ENCODE measurements around the gene ARPC5L.

The ARPC5L gene

DNA sequence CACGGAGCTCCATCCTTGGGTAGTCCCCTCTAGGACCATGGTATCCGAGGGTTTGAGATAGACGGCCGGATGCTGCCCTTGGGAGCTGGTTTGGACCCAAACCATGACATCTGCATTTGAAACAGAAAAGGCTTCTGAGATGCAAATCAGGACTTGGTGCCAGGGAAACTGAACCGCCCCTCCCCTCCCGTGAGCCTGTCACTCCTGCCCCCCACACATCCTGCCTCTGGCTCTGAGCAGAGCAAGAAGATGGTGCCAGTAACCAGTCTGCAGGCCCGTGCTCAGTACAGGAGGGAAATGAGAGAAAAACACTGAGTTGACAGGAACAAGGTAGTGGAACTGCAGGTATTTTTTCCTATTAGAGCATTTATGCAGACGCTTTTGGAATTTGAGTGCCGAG is 18.6 kb downstream of the ARPC5L start:
- TF ChIP-seq, protein P1, sequence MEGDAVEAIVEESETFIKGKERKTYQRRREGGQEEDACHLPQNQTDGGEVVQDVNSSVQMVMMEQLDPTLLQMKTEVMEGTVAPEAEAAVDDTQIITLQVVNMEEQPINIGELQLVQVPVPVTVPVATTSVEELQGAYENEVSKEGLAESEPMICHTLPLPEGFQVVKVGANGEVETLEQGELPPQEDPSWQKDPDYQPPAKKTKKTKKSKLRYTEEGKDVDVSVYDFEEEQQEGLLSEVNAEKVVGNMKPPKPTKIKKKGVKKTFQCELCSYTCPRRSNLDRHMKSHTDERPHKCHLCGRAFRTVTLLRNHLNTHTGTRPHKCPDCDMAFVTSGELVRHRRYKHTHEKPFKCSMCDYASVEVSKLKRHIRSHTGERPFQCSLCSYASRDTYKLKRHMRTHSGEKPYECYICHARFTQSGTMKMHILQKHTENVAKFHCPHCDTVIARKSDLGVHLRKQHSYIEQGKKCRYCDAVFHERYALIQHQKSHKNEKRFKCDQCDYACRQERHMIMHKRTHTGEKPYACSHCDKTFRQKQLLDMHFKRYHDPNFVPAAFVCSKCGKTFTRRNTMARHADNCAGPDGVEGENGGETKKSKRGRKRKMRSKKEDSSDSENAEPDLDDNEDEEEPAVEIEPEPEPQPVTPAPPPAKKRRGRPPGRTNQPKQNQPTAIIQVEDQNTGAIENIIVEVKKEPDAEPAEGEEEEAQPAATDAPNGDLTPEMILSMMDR (conservative IDR thresholded peaks at IDR 0.05; ENCODE audit: low read length), result no peak
- Histone ChIP-seq H3K79me2 (ENCODE audit: insufficient read depth, low read length) (peaks cover 4% of the 10 kb centered on the region; the same call in 1 of the 2 replicates), H3K4me3 (ENCODE audit: low read length, poor library complexity, severe bottlenecking) (no peak overlapping the region), H3K4me1 (ENCODE audit: insufficient read depth, low read length, poor library complexity, severe bottlenecking) (no peaks in the 10 kb centered on the region), H3K9me3 (ENCODE audit: insufficient read depth, low read depth, low read length) (no peaks in the 10 kb centered on the region), H3K4me2 (ENCODE audit: low read depth, low read length, poor library complexity, severe bottlenecking) (no peak overlapping the region), H3K27me3 (ENCODE audit: insufficient read depth, low read length, poor library complexity, severe bottlenecking) (no peaks in the 10 kb centered on the region), H3K9me2 (replicated peaks; ENCODE audit: low read depth, low read length) (no peaks in the 10 kb centered on the region), H3K36me3 (ENCODE audit: insufficient read depth, low read length) (peaks cover 65% of the 10 kb centered on the region; the same call in 1 of the 2 replicates), H3K9ac (ENCODE audit: low read depth, low read length, poor library complexity, severe bottlenecking) (no peak overlapping the region), H4K20me1 (ENCODE audit: insufficient read depth, low read length, poor library complexity, severe bottlenecking) (peaks cover 11% of the 10 kb centered on the region), H3F3A (ENCODE audit: low read depth) (peaks cover 2% of the 10 kb centered on the region; the same call in 1 of the 2 replicates), H2AFZ (ENCODE audit: low read length) (no peak overlapping the region)

DNA sequence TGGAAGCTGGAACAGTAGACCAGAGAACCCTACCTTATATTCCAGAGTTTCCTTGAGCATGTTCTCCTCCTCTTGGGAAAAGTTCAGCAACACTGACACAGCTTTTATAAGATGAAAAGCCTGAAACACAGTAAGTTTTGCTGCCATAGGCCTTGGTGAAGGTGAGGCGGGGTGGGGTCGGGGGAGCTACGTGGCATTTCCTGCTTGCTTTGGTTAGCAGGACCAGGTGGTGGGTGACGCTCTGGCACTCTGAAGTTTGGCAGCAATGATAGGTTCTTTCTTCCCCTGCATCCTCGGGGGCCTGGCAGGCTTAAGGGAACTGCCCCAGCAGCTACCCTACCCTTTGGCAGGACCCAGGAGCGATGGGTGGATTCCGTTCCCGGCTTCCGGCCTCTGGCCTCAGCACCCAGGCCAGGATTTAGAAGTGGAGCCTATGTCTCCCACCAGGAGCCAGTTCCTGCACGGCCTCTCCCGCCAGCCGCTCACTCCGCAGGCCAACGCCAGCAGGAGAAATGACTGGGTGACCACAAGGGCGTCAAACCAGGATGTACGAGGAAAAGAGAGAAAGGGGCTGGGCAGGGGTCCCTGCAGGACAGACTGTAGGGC is 19.3 kb downstream of the ARPC5L start:
- H3F3A ChIP-seq (ENCODE audit: low read depth), result peaks cover 2% of the 10 kb centered on the region; the same call in 1 of the 2 replicates
- no peak overlapping the region for H3K4me2 ChIP-seq (ENCODE audit: low read depth, low read length, poor library complexity, severe bottlenecking)
- peaks cover 66% of the 10 kb centered on the region; the same call in 1 of the 2 replicates for H3K36me3 ChIP-seq (ENCODE audit: insufficient read depth, low read length)

DNA sequence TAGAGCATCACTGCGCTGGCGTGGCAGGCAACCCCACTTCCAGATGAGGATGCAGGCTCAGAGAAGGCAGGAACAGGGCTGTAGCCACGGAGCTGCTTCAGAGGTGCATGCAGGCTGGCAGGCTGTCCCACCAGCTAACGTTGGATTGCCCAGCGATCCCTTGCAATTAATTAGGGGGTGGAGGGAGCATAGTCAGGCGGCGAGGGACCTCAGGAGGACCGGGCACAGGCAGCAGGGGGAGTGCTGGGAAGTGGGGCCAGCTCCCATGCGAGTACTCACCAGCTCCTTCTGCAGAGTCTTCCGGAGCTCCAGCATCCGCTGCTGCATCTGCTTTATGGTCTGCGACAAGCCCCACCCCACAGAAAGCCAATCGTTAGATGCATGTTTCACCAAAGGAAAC is 20.3 kb downstream of the ARPC5L start:
- no peaks in the 10 kb centered on the region for H3K9me2 ChIP-seq (replicated peaks; ENCODE audit: low read depth, low read length)
- H4K20me1 ChIP-seq (ENCODE audit: insufficient read depth, low read length, poor library complexity, severe bottlenecking), result no peaks in the 10 kb centered on the region
- no peak for TF ChIP-seq EZH2phosphoT487 (IDR thresholded peaks at IDR 0.05; ENCODE audit: borderline replicate concordance)
- TF ChIP-seq, protein P1 (conservative IDR thresholded peaks at IDR 0.05; ENCODE audit: low read length), result no peak
- H3K36me3 ChIP-seq (ENCODE audit: insufficient read depth, low read length), result peaks cover 65% of the 10 kb centered on the region; the same call in 1 of the 2 replicates
- H3K9ac ChIP-seq (ENCODE audit: low read depth, low read length, poor library complexity, severe bottlenecking), result no peak overlapping the region
- H3K79me2 ChIP-seq (ENCODE audit: insufficient read depth, low read length), result no peaks in the 10 kb centered on the region
- no peaks in the 10 kb centered on the region for H3K9me3 ChIP-seq (ENCODE audit: insufficient read depth, low read depth, low read length)
- H3K4me2 ChIP-seq (ENCODE audit: low read depth, low read length, poor library complexity, severe bottlenecking), result no peak overlapping the region
- H2AFZ ChIP-seq (ENCODE audit: low read length), result no peak overlapping the region
- no peaks in the 10 kb centered on the region for H3K27me3 ChIP-seq (ENCODE audit: insufficient read depth, low read length, poor library complexity, severe bottlenecking)
- H3K4me1 ChIP-seq (ENCODE audit: insufficient read depth, low read length, poor library complexity, severe bottlenecking), result no peaks in the 10 kb centered on the region
- H3K4me3 ChIP-seq (ENCODE audit: low read length, poor library complexity, severe bottlenecking), result no peak overlapping the region
- peaks cover 2% of the 10 kb centered on the region; the same call in 1 of the 2 replicates for H3F3A ChIP-seq (ENCODE audit: low read depth)

More for the DNA sequence above, 19.3 kb downstream of the ARPC5L start:
- Histone ChIP-seq H3K79me2 (ENCODE audit: insufficient read depth, low read length) (no peaks in the 10 kb centered on the region), H3K9me3 (ENCODE audit: insufficient read depth, low read depth, low read length) (no peaks in the 10 kb centered on the region), H3K4me1 (ENCODE audit: insufficient read depth, low read length, poor library complexity, severe bottlenecking) (no peaks in the 10 kb centered on the region), H3K4me3 (ENCODE audit: low read length, poor library complexity, severe bottlenecking) (no peak overlapping the region), H2AFZ (ENCODE audit: low read length) (no peak overlapping the region), H4K20me1 (ENCODE audit: insufficient read depth, low read length, poor library complexity, severe bottlenecking) (peaks cover 4% of the 10 kb centered on the region), H3K9me2 (replicated peaks; ENCODE audit: low read depth, low read length) (no peaks in the 10 kb centered on the region), H3K27me3 (ENCODE audit: insufficient read depth, low read length, poor library complexity, severe bottlenecking) (no peaks in the 10 kb centered on the region), H3K9ac (ENCODE audit: low read depth, low read length, poor library complexity, severe bottlenecking) (no peak overlapping the region)
- TF ChIP-seq EZH2phosphoT487 (IDR thresholded peaks at IDR 0.05; ENCODE audit: borderline replicate concordance), result no peak
- TF ChIP-seq, protein P1 (conservative IDR thresholded peaks at IDR 0.05; ENCODE audit: low read length), result no peak

Data from Loucy (cell line).